ENCODE results near the gene RPGRIP1.
A peak's percentile ranks its signal among the peaks of the same experiment; 100 is the strongest.
"Not testable (repeated sequence)": the region's sequence is repeated elsewhere in the genome, so short reads cannot be mapped to it uniquely, and the experiment has no call there.

Gene RPGRIP1

DNA sequence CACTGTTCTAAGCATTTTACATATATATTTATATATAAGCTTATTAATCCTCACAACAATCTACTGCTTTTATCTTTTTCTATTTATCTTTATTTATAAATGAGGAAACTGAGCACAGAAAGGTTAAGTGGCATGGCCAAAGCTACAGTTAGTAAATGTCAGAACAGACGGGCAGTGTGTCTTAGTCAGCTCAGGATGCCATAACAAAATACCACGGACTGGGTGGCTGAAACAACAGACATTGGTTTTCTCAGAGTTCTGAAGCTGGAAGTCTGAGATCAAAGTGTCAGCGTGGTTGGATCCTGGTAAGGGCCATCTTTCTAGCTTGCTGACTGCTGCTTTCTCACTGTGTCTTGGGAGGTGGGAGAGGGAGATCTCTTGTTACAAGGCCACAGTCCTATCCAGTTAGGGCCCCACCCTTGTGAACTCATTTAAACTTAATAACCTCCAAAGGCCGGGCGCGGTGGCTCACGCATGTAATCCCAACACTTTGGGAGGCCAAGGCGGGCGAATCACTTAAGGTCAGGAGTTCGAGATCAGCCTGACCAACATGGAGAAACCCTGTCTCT is 19.8 kb downstream of the RPGRIP1 start:
- DNase-seq (ENCODE audit: low read depth in 3 of 3): no peak

DNA sequence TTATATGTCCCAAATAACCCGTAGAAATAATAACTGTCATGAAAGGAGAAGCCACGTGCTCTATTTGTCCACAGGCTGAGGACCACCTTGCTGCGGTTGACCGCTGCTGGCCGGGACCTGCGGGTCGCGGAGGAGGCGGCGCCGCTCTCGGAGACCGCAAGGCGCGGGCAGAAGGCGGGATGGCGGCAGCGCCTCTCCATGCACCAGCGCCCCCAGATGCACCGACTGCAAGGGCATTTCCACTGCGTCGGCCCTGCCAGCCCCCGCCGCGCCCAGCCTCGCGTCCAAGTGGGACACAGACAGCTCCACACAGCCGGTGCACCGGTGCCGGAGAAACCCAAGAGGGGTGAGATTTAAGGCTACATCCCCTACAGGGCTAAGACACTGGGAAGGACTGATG is 21.0 kb downstream of the RPGRIP1 start:
- DNase-seq (ENCODE audit: low read depth in 3 of 3): peak in 1 of 3 experiments; percentile 21

DNA sequence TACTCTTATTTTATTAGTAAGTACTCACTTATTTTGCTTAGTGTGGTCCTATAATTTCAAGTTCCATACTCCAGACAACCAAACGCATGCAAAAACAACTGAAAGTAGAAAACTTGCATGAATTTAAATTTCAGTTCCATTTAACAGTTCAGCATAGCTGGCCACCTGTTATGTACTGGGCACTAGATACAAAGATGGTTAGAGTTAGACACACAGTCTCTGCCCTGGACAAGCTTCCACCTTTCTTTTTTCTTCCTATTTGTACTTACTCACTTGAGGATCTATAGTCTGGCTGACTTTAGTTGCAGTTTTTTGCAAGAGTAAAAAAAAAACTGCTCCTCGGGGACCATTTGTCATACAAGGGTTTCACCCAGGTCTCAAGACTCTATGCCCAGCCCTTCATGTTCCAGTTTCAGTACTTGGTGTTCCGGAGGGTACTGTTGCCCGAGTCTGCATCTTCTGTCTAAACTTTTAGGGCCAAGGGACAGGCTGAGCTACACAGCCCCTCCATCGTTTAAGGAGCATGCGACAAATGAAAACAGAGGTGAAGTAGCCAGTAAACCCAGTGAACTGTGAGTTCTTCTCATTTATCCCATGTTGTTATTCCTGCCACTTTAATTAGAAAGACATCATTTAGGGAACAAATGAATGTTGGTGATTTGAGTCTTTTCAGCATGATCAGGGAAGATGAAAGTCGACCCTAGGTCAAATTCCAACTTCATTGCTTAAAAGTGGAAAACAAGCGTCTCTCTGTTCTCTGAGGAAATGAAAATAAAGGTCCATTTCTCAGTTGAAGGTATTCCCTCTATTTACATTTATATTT is 22.3 kb downstream of the RPGRIP1 start:
- no peak for DNase-seq (ENCODE audit: low read depth in 3 of 3)

DNA sequence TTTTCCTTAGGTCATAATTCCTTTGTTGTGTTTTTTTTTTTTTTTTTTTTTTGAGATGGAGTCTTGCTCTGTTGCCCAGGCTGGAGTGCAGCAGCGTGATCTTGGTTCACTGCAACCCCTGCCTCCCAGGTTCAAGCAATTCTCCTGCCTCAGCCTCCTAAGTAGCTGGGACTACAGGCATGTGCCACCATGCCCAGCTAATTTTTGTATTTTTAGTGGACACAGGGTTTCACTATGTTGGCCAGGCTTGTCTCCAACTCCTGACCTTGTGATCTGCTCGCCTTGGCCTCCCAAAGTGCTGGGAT is 22.9 kb downstream of the RPGRIP1 start:
- not testable (repeated sequence) for DNase-seq (ENCODE audit: low read depth in 3 of 3)

DNA sequence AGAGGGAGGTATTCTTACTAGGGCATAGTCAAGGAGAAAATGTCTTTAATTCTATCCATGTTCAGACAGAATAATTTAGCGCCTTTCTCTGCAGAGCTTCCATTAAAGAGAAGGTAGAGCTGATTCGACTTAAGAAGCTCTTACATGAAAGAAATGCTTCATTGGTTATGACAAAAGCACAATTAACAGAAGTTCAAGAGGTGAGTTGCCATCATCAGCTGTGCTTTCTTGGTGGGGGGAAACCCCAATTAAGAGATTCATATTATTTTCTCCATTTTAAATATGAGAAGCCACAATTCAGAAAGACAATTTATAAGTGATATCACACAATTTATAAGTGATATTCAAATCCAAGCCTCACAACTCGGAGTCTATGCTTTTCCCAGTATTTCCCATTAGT is 27.8 kb downstream of the RPGRIP1 start:
- no peak for DNase-seq (ENCODE audit: low read depth in 3 of 3)

DNA sequence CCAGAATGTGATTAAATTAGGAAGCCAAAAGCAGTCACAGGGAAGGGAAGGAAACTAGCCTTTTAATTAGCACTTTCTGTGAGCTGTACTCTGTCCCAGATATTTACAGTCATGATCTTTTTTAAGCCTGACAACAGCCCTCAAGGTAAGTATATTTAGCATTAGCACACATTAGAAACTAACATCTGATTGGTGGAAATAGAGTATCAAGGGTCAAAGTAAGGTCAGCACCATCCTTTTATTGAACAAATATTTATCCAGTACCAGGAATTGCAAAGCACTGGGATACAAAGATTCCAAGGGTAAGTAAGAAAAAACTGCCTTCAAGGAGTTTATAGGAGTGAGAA is 28.2 kb downstream of the RPGRIP1 start:
- DNase-seq (ENCODE audit: low read depth in 3 of 3): no peak

DNA sequence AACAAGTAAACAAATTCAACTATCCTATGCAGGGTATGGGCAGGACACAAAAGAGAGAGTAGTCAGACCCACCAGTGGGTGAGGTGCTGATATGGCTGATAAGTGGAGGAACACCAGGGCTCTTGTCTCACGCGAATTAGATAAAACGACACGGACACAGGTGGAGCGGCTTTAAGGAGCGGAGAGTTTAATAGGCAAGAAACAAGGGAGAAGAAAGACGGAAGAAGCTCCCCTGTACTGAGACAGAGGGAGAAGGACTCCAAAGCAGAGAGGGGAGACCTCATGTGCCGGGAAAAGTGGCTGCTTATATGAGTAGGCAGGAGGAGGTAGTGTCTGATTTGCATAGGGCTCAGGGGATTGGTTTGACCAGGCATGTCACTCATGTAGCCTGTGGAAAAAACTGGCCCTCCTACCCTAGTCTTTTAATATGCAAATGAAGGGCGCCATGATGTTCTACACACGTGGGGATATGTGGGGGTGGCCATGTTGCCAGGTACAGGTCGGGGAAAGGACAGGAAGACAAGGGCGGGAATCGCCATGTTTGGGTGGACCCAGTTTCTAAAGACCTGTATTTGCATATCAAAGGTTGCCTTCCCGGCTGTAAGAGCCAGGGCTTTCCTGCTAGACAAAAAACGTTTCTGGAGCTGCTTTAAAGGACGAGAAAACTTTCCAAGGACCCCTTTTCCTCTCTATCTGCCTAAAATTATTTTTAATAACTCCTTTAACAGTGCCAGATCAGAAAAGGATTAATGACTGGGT is 28.8 kb downstream of the RPGRIP1 start:
- DNase-seq (ENCODE audit: low read depth in 3 of 3): peak; percentile 58 to 82 (median 79)

DNA sequence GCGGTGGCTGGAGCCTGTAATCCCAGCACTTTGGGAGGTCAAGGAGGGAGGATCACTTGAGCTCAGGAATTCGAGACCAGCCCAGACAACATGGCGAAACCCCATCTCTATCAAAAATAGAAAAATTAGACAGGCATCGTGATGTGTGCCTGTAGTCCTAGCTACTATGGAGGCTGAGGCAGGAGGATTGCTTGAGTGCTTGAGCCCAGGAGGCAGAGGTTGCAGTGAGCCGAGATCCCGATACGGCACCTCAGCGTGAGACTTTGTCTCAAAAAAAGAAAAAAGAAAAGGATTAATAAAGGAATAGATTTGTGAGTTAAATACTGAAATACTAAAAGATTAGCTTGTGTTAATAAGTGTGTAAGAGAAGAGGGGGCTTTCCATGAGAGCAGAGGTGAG is 29.4 kb downstream of the RPGRIP1 start:
- DNase-seq (ENCODE audit: low read depth in 3 of 3): no peak

DNA sequence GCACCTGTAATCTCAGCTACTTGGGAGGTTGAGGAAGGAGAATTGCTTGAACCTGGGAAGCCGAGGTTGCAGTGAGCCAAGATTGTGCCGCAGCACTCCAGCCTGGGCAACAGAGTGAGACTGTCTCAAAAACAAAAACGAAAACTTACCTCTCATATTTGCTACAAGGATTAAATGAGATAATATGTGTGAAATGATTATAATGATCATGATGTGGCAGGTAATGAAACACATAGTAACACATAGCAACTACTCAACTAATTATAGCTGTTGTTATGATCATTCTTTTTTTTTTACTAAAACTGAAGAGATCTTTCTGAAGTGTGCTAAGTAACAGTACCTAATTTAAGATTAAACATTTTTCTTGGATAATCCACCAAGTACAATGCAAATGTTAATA is 30.1 kb downstream of the RPGRIP1 start:
- DNase-seq (ENCODE audit: low read depth in 3 of 3): no peak

DNA sequence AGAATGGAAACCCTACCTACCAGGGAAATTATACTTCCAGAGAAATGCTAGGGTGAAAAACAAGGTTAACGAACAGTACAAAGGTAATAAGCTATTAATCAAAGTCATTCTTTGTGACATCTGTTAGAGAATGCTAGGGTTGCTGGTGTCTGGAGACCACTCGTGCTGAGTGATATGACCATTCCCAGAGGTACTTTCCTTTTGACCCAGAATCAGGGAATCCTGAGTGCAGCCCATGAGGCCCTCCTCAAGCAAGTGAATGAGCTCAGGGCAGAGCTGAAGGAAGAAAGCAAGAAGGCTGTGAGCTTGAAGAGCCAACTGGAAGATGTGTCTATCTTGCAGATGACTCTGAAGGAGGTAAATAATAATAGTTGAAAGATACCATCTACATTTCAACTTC is 31.7 kb downstream of the RPGRIP1 start:
- DNase-seq (ENCODE audit: low read depth in 3 of 3): no peak

DNA sequence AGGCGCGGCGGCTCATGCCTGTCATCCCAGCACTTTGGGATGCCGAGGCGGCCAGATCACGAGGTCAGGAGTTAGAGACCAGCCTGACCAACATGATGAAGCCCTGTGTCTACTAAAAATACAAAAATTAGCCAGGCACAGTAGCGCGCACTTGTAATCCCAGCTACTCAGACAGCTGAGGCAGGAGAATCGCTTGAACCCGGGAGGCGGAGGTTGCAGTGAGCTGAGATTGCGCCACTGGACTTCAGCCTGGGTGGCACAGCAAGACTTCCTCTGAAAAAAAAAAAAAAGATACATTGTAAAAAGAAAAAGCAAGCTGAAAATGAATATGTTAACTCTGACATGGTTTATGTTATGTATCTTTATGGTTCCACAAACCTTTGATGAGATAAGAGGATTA is 33.6 kb downstream of the RPGRIP1 start:
- no peak for DNase-seq (ENCODE audit: low read depth in 3 of 3)

DNA sequence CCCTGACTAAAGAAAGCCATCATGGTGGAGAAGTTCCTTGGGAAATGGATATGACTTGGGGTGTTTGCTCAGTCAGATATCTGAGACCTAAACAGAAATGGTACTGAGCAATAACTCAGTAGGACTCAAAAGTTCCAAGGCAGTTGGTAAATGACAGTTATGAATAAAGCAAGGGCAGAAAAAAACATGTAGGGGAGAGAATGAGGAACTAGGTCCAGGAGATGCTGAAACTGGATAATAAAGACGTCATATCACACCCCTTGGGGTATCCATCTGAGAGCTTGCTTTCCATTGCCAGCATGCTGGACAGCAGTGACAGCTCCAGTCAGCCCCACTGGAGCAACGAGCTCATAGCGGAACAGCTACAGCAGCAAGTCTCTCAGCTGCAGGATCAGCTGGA is 37.5 kb downstream of the RPGRIP1 start:
- DNase-seq (ENCODE audit: low read depth in 3 of 3): no peak

DNA sequence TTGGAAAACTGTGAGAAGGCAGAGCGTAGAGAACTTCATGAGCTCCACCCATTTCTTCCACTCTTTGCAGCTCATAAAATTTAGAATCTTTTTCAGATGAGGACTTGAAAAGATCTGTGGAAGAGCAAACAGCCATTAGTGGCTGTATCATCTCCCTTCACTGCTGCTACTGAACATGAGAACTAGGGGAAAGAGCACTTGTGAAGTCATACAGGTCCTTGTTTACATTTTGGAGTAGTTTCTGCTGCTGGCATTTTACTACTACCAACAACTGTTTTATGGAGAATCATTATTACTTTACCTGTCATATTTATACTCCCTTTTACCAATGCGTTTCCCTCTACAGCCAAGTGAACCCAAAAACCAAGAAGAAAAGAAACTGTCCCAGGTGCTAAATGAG is 41.0 kb downstream of the RPGRIP1 start:
- no peak for DNase-seq (ENCODE audit: low read depth in 3 of 3)

DNA sequence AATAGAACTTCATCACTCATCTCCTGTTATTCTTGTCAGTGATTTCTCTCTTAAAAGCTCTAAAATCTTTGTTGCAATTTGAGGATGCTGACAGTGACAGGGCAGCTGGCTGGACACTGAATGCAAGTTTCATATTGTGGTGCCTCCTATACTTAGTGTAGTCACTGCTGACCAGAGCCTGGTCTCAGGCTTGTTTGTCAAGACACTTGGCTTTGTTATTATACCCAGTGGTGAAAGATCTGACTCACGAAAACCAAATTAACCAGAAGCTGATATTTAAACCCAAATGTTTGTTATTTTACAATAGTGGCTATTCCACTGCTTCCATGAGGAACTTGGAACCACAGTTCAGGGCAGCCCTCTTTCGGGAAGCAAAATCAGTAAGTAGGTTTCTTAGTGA is 42.8 kb downstream of the RPGRIP1 start:
- DNase-seq (ENCODE audit: low read depth in 3 of 3): no peak

DNA sequence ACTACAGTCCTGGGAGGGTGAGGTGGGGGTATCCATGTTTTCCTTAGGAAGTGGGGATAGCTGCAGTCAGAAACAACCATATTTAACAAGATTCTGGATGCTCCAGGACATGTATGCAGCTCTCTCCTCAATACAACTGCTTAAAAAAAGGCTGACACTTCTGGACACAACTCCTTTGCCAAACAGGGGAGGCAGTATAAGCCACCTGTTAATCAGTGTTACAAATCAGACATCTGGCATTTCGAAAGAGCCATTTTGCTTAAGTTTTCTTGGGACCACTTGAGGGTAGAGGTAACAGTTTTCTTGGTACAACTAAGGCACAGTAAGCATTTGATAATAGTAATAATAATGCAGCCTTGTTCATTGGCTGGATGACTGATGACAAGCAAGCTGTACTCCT is 47.1 kb downstream of the RPGRIP1 start:
- DNase-seq (ENCODE audit: low read depth in 3 of 3): no peak
